HepG2 (cell line): ENCODE data around the gene ZSCAN4. TPM values are rescaled to one million over a fixed set of nuclear protein-coding genes. Genes with fewer than 3 reads are reported as not detected.
A peak's percentile ranks its signal among the peaks of the same experiment; 100 is the strongest.

Experiments used
- CEBPB ChIP-seq: IDR thresholded peaks from 2 replicates; pipeline ENCODE4 v1.6.1; 2011; ENCODE audit warnings: low read depth, low read length, improper control_type of control experiment, borderline replicate concordance
- CREB1 ChIP-seq, 2 experiments: fragments of 450-650 bp in 1 of 2; IDR thresholded peaks; 2 replicates each; pipeline ENCODE4 v1.6.1; 2016 to 2017; ENCODE audit warnings: control low read depth in 1 of 2, mild to moderate bottlenecking in 1 of 2, missing compliant biosample characterization in 1 of 2, missing genetic modification characterization in 1 of 2
- HDAC2 ChIP-seq: sonication (generic); formaldehyde crosslinking; IDR thresholded peaks from 2 replicates; pipeline ENCODE4 v1.4.0; 2020; ENCODE audit warnings: missing genetic modification reagents
- NCOA2 ChIP-seq: sonication (generic); formaldehyde crosslinking; IDR thresholded peaks from 2 replicates; pipeline ENCODE4 v1.8.0; 2022; ENCODE audit warnings: inconsistent platforms
- POGZ ChIP-seq: sonication (generic); formaldehyde crosslinking; IDR thresholded peaks from 2 replicates; pipeline ENCODE4 v1.4.0; 2020; ENCODE audit warnings: mild to moderate bottlenecking, missing genetic modification reagents
- RCOR2 ChIP-seq: IDR thresholded peaks from 2 replicates; pipeline ENCODE4 v1.6.1; 2016; ENCODE audit warnings: missing biosample characterization, missing genetic modification reagents
- SIN3A ChIP-seq: IDR thresholded peaks from 2 replicates; pipeline ENCODE4 v1.6.1; 2011; ENCODE audit warnings: low read depth, mild to moderate bottlenecking, control low read depth, low read length, borderline replicate concordance
- SP1 ChIP-seq, 2 experiments: fragments of 450-650 bp in 1 of 2; sonication (generic) in 1 of 2; formaldehyde crosslinking in 1 of 2; IDR thresholded peaks; 2 replicates each; pipeline versions ENCODE4 v1.4.0 to v1.6.1; 2016 to 2020; ENCODE audit warnings: missing genetic modification reagents in 1 of 2
- ZNF17 ChIP-seq: sonication (generic); formaldehyde crosslinking; IDR thresholded peaks from 2 replicates; pipeline ENCODE4 v1.5.0; 2020; ENCODE audit warnings: mild to moderate bottlenecking, missing genetic modification reagents
- ZNF687 ChIP-seq: sonication (generic); formaldehyde crosslinking; IDR thresholded peaks from 2 replicates; pipeline ENCODE4 v1.5.1; 2020; ENCODE audit warnings: mild to moderate bottlenecking, missing genetic modification reagents, moderate library complexity
- polyA plus RNA-seq, 8 experiments: library from polyadenylated mRNA; depleted of rRNA in 3 of 8; stranded (reverse) in 7 of 8; unstranded in 1 of 8; fragments of >200 nt; fragmentation: Illumina TruSeq in 4 of 8; extraction: Trizol in 4 of 8; gene quantifications; 2 replicates each; pipeline versions ENCODE4 v1.2.1 to v1.2.3, GENCODE V29; 2011 to 2016; ENCODE audit warnings: low read depth in 4 of 8, missing spikeins in 1 of 8, mixed read lengths in 1 of 8; ENCODE audit not compliant: insufficient read depth in 1 of 8
- total RNA-seq, 5 experiments: library from RNA; depleted of rRNA; stranded (reverse); fragments of >200 nt; fragmentation: Illumina TruSeq; extraction: Trizol; gene quantifications; 2 replicates each; pipeline ENCODE4 v1.2.3, GENCODE V29; 2016; ENCODE audit warnings: low read depth in 1 of 5
- TF ChIP-seq, protein P1 (sequence below): sonication (generic); formaldehyde crosslinking; IDR thresholded peaks from 2 replicates; pipeline ENCODE4 v1.8.1; 2023; ENCODE audit warnings: missing genetic modification reagents, inconsistent platforms, borderline replicate concordance
- TF ChIP-seq, protein P2 (sequence below): sonication (generic); formaldehyde crosslinking; IDR thresholded peaks from 2 replicates; pipeline ENCODE4 v1.8.0; 2023; ENCODE audit warnings: mild to moderate bottlenecking, missing genetic modification reagents
- TF ChIP-seq, protein P3 (sequence below): sonication (generic); formaldehyde crosslinking; conservative IDR thresholded peaks from 2 replicates; pipeline ENCODE4 v1.5.0; 2020; ENCODE audit warnings: missing genetic modification reagents
- TF ChIP-seq, protein P4 (sequence below): sonication (generic); formaldehyde crosslinking; IDR thresholded peaks from 2 replicates; pipeline ENCODE4 v1.5.1; 2020; ENCODE audit warnings: missing genetic modification reagents, mild to moderate bottlenecking, borderline replicate concordance

ZSCAN4 gene
- total and polyA plus RNA-seq, 2 of the 13 experiments (the other 11 are each of a cell fraction or from before 2014, with no cell fraction given), result 0.60 to 0.73 TPM

DNA sequence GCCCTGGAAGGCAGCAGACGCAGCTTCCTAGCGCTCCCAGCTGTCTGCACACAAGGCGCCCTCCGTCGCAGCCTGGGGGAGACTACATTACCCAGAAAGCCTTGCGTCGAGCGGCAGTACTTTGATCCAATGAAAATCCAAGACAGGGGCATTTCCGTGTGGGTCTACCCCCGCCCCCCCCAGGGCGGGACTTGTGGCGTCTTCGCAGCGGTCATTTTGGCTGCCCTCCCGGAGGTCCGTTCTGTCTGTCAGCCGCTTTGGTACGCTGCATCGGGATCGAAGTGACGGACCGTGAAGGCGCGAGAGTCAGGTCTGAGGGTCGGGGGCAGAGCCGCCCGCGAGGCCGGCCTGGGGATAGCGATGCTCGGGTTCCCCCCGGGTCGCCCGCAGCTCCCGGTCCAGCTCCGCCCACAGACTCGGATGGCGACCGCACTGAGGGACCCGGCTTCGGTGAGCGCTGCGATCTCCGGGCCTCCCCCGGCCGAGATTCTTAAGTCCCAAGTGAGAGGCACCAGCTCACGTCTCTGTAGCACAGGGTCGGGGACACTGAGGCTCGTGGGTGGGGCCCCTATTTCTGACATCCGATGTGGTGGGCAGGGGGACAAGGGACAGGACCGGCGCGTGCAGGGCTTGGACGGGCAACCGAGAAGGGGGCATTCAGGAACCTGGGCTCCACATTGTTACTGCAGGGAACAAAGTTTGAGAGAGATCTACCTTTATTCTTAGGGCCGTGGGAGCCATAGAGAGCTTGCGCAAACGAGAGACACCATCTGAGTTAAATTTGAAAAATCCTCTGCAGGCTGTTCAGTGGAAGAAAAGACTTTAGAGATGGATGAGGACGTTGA lies 35.5 kb upstream of the ZSCAN4 start, which contains the start of gene ZNF211 (continued):
- TF ChIP-seq, protein P1, sequence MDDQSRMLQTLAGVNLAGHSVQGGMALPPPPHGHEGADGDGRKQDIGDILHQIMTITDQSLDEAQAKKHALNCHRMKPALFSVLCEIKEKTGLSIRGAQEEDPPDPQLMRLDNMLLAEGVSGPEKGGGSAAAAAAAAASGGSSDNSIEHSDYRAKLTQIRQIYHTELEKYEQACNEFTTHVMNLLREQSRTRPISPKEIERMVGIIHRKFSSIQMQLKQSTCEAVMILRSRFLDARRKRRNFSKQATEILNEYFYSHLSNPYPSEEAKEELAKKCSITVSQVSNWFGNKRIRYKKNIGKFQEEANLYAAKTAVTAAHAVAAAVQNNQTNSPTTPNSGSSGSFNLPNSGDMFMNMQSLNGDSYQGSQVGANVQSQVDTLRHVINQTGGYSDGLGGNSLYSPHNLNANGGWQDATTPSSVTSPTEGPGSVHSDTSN (CRISPR knock-in tag), result peak; percentile 48; the same call in 1 of the 2 replicates
- TF ChIP-seq SIN3A (no peak), HDAC2 (CRISPR knock-in tag) (peak; percentile 52), NCOA2 (CRISPR knock-in tag) (peak; percentile 17; the same call in 1 of the 2 replicates), ZNF687 (peak; percentile 73), ZNF17 (no peak), POGZ (CRISPR knock-in tag) (peak; percentile 57), RCOR2 (CRISPR knock-in tag) (no peak), SP1 (IDR thresholded peaks at IDR 0.05) (no peak), SP1 (CRISPR knock-in tag; IDR thresholded peaks at IDR 0.05) (peak; percentile 83), CEBPB (no peak), CREB1 (IDR thresholded peaks at IDR 0.05) (peak; percentile 63), CREB1 (CRISPR knock-in tag; IDR thresholded peaks at IDR 0.05) (peak; percentile 81)
- TF ChIP-seq, protein P2, sequence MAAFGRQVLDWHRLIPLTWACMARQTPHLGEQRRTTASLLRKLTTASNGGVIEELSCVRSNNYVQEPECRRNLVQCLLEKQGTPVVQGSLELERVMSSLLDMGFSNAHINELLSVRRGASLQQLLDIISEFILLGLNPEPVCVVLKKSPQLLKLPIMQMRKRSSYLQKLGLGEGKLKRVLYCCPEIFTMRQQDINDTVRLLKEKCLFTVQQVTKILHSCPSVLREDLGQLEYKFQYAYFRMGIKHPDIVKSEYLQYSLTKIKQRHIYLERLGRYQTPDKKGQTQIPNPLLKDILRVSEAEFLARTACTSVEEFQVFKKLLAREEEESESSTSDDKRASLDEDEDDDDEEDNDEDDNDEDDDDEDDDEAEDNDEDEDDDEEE (CRISPR knock-in tag), result no peak
- TF ChIP-seq, protein P3, sequence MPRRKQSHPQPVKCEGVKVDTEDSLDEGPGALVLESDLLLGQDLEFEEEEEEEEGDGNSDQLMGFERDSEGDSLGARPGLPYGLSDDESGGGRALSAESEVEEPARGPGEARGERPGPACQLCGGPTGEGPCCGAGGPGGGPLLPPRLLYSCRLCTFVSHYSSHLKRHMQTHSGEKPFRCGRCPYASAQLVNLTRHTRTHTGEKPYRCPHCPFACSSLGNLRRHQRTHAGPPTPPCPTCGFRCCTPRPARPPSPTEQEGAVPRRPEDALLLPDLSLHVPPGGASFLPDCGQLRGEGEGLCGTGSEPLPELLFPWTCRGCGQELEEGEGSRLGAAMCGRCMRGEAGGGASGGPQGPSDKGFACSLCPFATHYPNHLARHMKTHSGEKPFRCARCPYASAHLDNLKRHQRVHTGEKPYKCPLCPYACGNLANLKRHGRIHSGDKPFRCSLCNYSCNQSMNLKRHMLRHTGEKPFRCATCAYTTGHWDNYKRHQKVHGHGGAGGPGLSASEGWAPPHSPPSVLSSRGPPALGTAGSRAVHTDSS (CRISPR knock-in tag), result no peak
- TF ChIP-seq, protein P4, sequence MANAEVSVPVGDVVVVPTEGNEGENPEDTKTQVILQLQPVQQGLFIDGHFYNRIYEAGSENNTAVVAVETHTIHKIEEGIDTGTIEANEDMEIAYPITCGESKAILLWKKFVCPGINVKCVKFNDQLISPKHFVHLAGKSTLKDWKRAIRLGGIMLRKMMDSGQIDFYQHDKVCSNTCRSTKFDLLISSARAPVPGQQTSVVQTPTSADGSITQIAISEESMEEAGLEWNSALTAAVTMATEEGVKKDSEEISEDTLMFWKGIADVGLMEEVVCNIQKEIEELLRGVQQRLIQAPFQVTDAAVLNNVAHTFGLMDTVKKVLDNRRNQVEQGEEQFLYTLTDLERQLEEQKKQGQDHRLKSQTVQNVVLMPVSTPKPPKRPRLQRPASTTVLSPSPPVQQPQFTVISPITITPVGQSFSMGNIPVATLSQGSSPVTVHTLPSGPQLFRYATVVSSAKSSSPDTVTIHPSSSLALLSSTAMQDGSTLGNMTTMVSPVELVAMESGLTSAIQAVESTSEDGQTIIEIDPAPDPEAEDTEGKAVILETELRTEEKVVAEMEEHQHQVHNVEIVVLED, result peak; percentile 80; the same call in 1 of the 2 replicates
